MCF 10A (cell line): ENCODE data around the gene BASP1. TPM values are rescaled to one million over a fixed set of nuclear protein-coding genes. Genes with fewer than 3 reads are reported as not detected.

Experiments used
- BruUV-seq: library from RNA; stranded (reverse); fragments of 400-500 nt; replicated peaks from 2 replicates; lab custom pipeline; 2021; lab: Mats Ljungman, UMichigan
- CTCF ChIA-PET: fragments of 300-600 bp; sonication (Branson Sonifier 250); formaldehyde crosslinking; extraction: SDS; loops from one replicate; lab custom pipeline; 2021; ENCODE audit warnings: antibody characterized with exemption, inconsistent platforms; lab: Yijun Ruan, JAX
- POLR2A ChIA-PET: fragments of 300-600, 350-650 bp; sonication (Branson Sonifier 250); formaldehyde crosslinking; extraction: SDS; loops from one replicate; lab custom pipeline; 2020; ENCODE audit warnings: antibody characterized with exemption, inconsistent platforms; lab: Yijun Ruan, JAX
- DNase-seq: peaks from one replicate; pipeline ENCODE4 v3.0.0-alpha.2; 2018; ENCODE audit not compliant: unreplicated experiment
- H3K27ac Mint-ChIP-seq: one replicate; pipeline ENCODE4 v1.8.0; 2022; ENCODE audit warnings: mild to moderate bottlenecking, low read depth, mixed read lengths; ENCODE audit not compliant: unreplicated experiment
- H3K27me3 Mint-ChIP-seq: one replicate; pipeline ENCODE4 v1.8.0; 2022; ENCODE audit warnings: mixed read lengths; ENCODE audit not compliant: insufficient read depth, unreplicated experiment
- H3K36me3 Mint-ChIP-seq: one replicate; pipeline ENCODE4 v1.8.0; 2022; ENCODE audit warnings: mild to moderate bottlenecking, moderate library complexity, mixed read lengths; ENCODE audit not compliant: insufficient read depth, unreplicated experiment
- H3K4me1 Mint-ChIP-seq: one replicate; pipeline ENCODE4 v1.8.0; 2022; ENCODE audit warnings: mixed read lengths; ENCODE audit not compliant: insufficient read depth, unreplicated experiment
- H3K4me3 Mint-ChIP-seq: one replicate; pipeline ENCODE4 v1.8.0; 2022; ENCODE audit warnings: mild to moderate bottlenecking, moderate library complexity, mixed read lengths; ENCODE audit not compliant: unreplicated experiment
- H3K9me3 Mint-ChIP-seq: one replicate; pipeline ENCODE4 v1.8.0; 2022; ENCODE audit warnings: mixed read lengths; ENCODE audit not compliant: unreplicated experiment
- intact Hi-C: fragments of 100-400 bp; cut with micrococcal nuclease; formaldehyde crosslinking; loops from 2 replicates; pipeline ENCODE4 v1.14.1; 2022
- total RNA-seq: library from RNA; stranded (reverse); gene quantifications from 2 replicates; pipeline ENCODE4 v1.2.3, GENCODE V29; 2022
- TF ChIP-seq, protein P1 (sequence below): fragments of 200-600 bp; IDR thresholded peaks from one replicate; pipeline ENCODE4 v1.8.0; 2022; ENCODE audit warnings: antibody characterized with exemption, mild to moderate bottlenecking; ENCODE audit not compliant: unreplicated experiment

The BASP1 gene
- total RNA-seq, 1 experiment from 2014 or later = 84.5 TPM

DNA sequence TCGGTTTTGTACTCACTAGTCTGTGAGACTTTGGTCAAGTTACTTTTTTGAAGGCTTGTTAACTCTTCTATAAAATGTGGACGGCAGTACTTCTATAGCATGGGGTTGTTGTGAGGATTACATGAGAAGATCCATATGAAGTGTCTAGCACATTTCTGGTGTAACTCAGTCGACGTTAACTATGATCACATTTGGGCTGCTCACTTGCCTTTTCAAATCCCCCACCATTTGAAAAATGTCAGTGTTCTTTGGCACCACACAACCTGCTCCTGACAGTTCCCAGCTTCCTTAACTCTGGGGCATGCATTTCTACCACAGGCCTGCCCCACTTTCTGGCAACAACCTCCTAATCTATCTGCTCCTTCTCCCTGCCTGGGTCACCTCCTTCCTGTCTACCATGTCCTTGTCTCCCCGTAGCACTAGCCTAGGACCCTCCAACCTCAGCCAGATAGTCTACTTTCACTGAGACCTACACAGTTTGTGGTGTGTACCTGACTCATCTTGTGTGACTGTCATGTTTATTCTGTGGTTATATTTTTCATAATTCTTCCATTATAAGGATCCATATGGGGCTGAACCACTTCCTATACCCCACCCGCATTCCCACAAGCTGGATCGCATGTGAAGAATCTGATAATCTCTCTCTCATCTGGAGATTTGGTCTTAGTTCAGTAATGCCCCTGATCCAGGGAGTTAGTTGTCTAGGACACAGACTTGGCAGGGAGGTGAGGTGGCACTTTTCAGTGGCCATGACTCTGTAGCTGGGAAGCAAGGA lies 30.2 kb upstream of the BASP1 start:
- BruUV-seq = no TSS peak
- peak; percentile 25 for DNase-seq
- TF ChIP-seq, protein P1, sequence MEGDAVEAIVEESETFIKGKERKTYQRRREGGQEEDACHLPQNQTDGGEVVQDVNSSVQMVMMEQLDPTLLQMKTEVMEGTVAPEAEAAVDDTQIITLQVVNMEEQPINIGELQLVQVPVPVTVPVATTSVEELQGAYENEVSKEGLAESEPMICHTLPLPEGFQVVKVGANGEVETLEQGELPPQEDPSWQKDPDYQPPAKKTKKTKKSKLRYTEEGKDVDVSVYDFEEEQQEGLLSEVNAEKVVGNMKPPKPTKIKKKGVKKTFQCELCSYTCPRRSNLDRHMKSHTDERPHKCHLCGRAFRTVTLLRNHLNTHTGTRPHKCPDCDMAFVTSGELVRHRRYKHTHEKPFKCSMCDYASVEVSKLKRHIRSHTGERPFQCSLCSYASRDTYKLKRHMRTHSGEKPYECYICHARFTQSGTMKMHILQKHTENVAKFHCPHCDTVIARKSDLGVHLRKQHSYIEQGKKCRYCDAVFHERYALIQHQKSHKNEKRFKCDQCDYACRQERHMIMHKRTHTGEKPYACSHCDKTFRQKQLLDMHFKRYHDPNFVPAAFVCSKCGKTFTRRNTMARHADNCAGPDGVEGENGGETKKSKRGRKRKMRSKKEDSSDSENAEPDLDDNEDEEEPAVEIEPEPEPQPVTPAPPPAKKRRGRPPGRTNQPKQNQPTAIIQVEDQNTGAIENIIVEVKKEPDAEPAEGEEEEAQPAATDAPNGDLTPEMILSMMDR = no peak
- peaks cover 29% of the 10 kb centered on the region for H3K4me1 Mint-ChIP-seq
- H3K27me3 Mint-ChIP-seq = no peaks in the 10 kb centered on the region
- no peaks in the 10 kb centered on the region for H3K9me3 Mint-ChIP-seq
- intact Hi-C loops = loop anchor here (5.0 to 10.0 kb wide), 2 partner anchors 55 to 172 kb away; no protein-coding TSS in a partner anchor
- H3K4me3 Mint-ChIP-seq = no peak overlapping the region
- ChIA-PET CTCF (interaction anchor here (0.6 to 6.6 kb wide), 9 partner anchors 54 to 586 kb away, joined by 3 to 120 read pairs (median 4); no protein-coding TSS in a partner anchor), POLR2A (no interaction called here)
- peak overlapping the region; percentile 50 for H3K27ac Mint-ChIP-seq
- no peaks in the 10 kb centered on the region for H3K36me3 Mint-ChIP-seq

DNA sequence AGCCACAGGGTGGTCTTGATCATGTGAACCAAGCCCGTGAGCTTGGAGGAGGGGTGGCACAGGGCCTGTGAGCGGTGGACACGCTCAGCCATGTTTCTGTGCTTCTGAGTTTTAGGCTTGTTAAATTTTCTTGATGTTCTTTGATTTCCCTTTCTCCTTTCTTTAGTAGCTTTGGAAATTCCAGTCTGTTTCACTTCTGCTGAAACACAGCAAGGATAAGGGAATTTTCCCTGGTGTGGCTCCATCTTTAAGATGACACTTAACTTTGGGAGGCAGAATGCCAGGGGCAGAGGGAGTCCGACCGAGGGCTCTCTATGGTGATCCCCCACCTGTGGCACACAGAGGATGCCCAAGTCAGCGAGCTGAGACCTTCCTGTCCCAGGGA lies 29.7 kb upstream of the BASP1 start:
- TF ChIP-seq, protein P1 = no peak
- ChIA-PET CTCF (interaction anchor here (0.9 to 6.6 kb wide), 9 partner anchors 14 to 497 kb away, joined by 3 to 120 read pairs (median 26); no protein-coding TSS in a partner anchor), POLR2A (no interaction called here)
- Mint-ChIP-seq H3K27ac (no peak overlapping the region), H3K27me3 (no peaks in the 10 kb centered on the region), H3K4me3 (no peak overlapping the region), H3K4me1 (peaks cover 29% of the 10 kb centered on the region), H3K9me3 (no peaks in the 10 kb centered on the region), H3K36me3 (no peaks in the 10 kb centered on the region)
- intact Hi-C loops = loop anchor here (5.0 to 10.0 kb wide), 2 partner anchors 55 to 173 kb away; no protein-coding TSS in a partner anchor
- no peak for DNase-seq
- no TSS peak for BruUV-seq

DNA sequence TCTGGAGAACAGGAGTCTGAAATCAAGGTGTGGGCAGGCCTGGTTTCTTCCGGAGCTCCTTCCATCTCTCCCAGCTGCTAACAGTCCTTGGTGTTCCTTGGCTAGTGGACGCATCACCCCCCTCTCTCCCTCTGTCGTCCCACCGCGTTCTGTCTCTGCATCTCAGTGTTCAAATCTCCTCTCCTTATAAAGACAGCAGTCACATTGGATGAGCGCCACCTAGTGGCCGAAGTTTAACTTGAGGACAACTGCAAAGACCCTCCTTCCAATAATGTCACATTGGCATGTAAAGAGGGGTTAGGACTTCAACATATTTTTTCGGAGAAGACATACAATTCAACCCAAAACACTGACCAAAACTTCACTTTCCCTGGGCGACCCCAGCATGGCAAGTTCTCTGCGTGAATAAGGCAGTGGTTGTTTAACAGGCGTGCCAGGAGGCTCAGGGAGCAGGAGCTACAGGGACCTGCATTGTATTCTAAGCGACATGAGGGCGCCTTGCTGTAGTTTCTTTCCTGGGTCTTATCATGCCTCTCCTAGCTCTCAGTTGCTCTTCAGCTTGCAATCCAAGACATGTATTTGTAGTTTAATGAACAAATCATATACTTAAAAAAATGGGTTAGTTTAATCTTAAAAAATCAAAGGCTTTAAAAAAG lies 27.9 kb upstream of the BASP1 start:
- ChIA-PET POLR2A (interaction anchor here (0.5 to 1.8 kb wide), 7 partner anchors 8 to 700 kb away, joined by 3 to 7 read pairs (median 3); partner anchors contain the start of gene MYO10), CTCF (interaction anchor here (0.6 to 6.6 kb wide), 121 partner anchors 8 to 1116 kb away, joined by 3 to 120 read pairs (median 5); partner anchors contain the start of gene MYO10)
- H3K27me3 Mint-ChIP-seq = no peaks in the 10 kb centered on the region
- H3K27ac Mint-ChIP-seq = no peak overlapping the region
- no peaks in the 10 kb centered on the region for H3K9me3 Mint-ChIP-seq
- BruUV-seq = no TSS peak
- DNase-seq = peak; percentile 83
- peaks cover 29% of the 10 kb centered on the region for H3K4me1 Mint-ChIP-seq
- intact Hi-C loops = loop anchor here (1.0 to 10.0 kb wide), 7 partner anchors 57 to 637 kb away; partner anchors contain the start of gene RETREG1
- no peaks in the 10 kb centered on the region for H3K36me3 Mint-ChIP-seq
- TF ChIP-seq, protein P1 = peak; percentile 87
- H3K4me3 Mint-ChIP-seq = no peak overlapping the region
